Esophagus muscularis mucosa (tissue), 4 donors: ENCODE data around the gene UXT. TPM values are rescaled to one million over a fixed set of nuclear protein-coding genes. Genes with fewer than 3 reads are reported as not detected.
A peak's percentile ranks its signal among the peaks of the same experiment; 100 is the strongest.

Source experiments
- DNase-seq: peaks from one replicate; pipeline ENCODE4 v3.0.0-alpha.2; 2017; ENCODE audit errors: extremely low spot score
- H3K27ac ChIP-seq, 4 donors: fragments of 200-600 bp; sonication (generic); replicated peaks in 1 of 4; 1 replicate in 3 of 4; 2 replicates in 1 of 4; pipeline ENCODE4 v1.5.1; 2016 to 2019; ENCODE audit warnings: mild to moderate bottlenecking in 1 of 4
- H3K27me3 ChIP-seq, 4 donors: fragments of 200-600 bp; sonication (generic); one replicate each; pipeline versions ENCODE4 v1.5.1 to v1.6.0; 2016 to 2019
- H3K36me3 ChIP-seq, 4 donors: fragments of 200-600 bp; sonication (generic); one replicate each; pipeline ENCODE4 v1.5.1; 2016 to 2019
- H3K4me1 ChIP-seq, 4 donors: fragments of 200-600 bp; sonication (generic); one replicate each; pipeline ENCODE4 v1.5.1; 2016 to 2019
- H3K4me3 ChIP-seq, 4 donors: fragments of 200-600 bp; sonication (generic); 1 replicate in 2 of 4; 2 replicates in 2 of 4; pipeline ENCODE4 v1.5.1; 2016 to 2019; ENCODE audit warnings: mild to moderate bottlenecking in 4 of 4, moderate library complexity in 1 of 4
- H3K9me3 ChIP-seq, 4 donors: fragments of 200-600 bp; sonication (generic); 1 replicate in 3 of 4; 2 replicates in 1 of 4; pipeline ENCODE4 v1.5.1; 2016 to 2019
- EP300 ChIP-seq: sonication (generic); formaldehyde crosslinking; IDR thresholded peaks from one replicate; pipeline ENCODE4 v1.6.1; 2017; ENCODE audit warnings: antibody characterized with exemption
- POLR2A ChIP-seq: fragments of 450-650 bp; IDR thresholded peaks from one replicate; pipeline ENCODE4 v1.6.1; 2017; ENCODE audit warnings: antibody characterized with exemption, moderate library complexity, mild to moderate bottlenecking, low read depth
- POLR2AphosphoS5 ChIP-seq, 2 donors: sonication (generic); formaldehyde crosslinking; IDR thresholded peaks; one replicate each; pipeline ENCODE4 v1.6.1; 2017; ENCODE audit warnings: antibody characterized with exemption in 2 of 2
- WGBS: methylation state at CpG from one replicate; pipeline ENCODE4 v1.1.5; 2018; 5-methylcytosine and 5-hydroxymethylcytosine counted together
- intact Hi-C: fragments of 100-400 bp; cut with DNase I; formaldehyde crosslinking; loops from one replicate; pipeline ENCODE4 v1.15.1; 2023
- total RNA-seq, 4 donors: library from RNA; depleted of rRNA; stranded (reverse); fragments of >200 nt; gene quantifications; one replicate each; pipeline versions ENCODE4 v1.1.0 to v1.2.1, GENCODE V29; 2016
- TF ChIP-seq, protein P1 (sequence below), 3 experiments: fragments of 200-600 bp in 2 of 3; fragments of 450-650 bp in 1 of 3; sonication (generic) in 2 of 3; IDR thresholded peaks; one replicate each; pipeline ENCODE4 v1.5.1; 2017 to 2019; ENCODE audit warnings: antibody characterized with exemption in 3 of 3, mild to moderate bottlenecking in 2 of 3, moderate library complexity in 1 of 3

Gene UXT, protein sequence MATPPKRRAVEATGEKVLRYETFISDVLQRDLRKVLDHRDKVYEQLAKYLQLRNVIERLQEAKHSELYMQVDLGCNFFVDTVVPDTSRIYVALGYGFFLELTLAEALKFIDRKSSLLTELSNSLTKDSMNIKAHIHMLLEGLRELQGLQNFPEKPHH
- total RNA-seq = 10 to 100 TPM; 75.9 to 98.0 (median 90.4) TPM

DNA sequence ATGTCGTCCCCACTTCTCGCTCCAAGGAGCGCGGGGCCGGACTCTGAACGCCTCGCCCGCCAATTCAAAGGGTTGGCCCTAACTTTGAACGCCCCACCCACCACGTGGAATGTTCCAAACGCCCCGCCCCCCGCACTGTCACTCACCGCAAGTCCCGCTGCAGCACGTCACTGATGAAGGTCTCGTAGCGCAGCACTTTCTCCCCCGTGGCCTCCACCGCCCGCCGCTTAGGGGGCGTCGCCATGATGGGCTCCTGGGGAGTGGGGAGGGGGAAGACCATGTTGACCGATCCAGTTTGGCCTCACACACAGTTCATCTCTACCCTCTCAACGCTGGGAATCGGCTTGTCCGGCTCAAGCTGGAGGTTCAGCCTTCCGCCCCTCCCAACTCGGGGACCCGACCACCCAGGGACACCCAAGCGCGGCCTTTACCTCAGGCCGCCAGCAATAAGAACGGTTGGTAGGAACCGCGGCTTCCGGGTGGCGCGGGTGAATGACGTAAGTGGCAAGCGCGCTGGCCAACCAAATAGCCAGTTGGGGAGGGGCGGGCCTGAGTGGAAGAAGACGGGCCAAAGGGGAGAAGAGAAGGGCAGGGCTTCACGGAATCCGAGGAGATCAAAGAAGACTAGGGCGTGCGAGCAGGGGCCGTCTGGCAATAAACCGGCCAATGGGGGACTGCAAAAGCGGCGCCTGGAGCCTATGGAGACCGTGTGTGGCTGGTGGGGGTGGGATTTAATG is at the start of gene UXT:
Gene UXT (minus strand): TSS at position 497 of the 737 bp plus-strand sequence. CDS start 253 bp downstream, at position 244.
- 55% methylated on average over 40 of the region's 54 CpGs for whole genome bisulfite sequencing
- Histone ChIP-seq H3K36me3 (peaks cover 0 to 33% (median 21%) of the 10 kb centered on the region in 4 donors), H3K4me1 (peaks cover 0 to 14% (median 4%) of the 10 kb centered on the region in 4 donors), H3K27me3 (no peaks in the 10 kb centered on the region), H3K4me3 (peak within 1 kb of the TSS; percentile 59 to 75 (median 67)), H3K27ac (peak within 1 kb of the TSS; percentile 92 to 96 (median 94)), H3K9me3 (no peaks in the 10 kb centered on the region)
- intact Hi-C loops = loop anchor here (5.0 to 10.0 kb wide), 3 partner anchors 97 to 1506 kb away; partner anchors contain the start of genes ARAF, MAGIX and OTUD5
- peak; percentile 48 for TF ChIP-seq POLR2A
- TF ChIP-seq, protein P1, sequence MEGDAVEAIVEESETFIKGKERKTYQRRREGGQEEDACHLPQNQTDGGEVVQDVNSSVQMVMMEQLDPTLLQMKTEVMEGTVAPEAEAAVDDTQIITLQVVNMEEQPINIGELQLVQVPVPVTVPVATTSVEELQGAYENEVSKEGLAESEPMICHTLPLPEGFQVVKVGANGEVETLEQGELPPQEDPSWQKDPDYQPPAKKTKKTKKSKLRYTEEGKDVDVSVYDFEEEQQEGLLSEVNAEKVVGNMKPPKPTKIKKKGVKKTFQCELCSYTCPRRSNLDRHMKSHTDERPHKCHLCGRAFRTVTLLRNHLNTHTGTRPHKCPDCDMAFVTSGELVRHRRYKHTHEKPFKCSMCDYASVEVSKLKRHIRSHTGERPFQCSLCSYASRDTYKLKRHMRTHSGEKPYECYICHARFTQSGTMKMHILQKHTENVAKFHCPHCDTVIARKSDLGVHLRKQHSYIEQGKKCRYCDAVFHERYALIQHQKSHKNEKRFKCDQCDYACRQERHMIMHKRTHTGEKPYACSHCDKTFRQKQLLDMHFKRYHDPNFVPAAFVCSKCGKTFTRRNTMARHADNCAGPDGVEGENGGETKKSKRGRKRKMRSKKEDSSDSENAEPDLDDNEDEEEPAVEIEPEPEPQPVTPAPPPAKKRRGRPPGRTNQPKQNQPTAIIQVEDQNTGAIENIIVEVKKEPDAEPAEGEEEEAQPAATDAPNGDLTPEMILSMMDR (IDR thresholded peaks at IDR 0.05) = no peak
- peak; percentile 74 to 95 for TF ChIP-seq POLR2AphosphoS5 (IDR thresholded peaks at IDR 0.05)
- no peak for TF ChIP-seq EP300
- peak; percentile 98 for DNase-seq

DNA sequence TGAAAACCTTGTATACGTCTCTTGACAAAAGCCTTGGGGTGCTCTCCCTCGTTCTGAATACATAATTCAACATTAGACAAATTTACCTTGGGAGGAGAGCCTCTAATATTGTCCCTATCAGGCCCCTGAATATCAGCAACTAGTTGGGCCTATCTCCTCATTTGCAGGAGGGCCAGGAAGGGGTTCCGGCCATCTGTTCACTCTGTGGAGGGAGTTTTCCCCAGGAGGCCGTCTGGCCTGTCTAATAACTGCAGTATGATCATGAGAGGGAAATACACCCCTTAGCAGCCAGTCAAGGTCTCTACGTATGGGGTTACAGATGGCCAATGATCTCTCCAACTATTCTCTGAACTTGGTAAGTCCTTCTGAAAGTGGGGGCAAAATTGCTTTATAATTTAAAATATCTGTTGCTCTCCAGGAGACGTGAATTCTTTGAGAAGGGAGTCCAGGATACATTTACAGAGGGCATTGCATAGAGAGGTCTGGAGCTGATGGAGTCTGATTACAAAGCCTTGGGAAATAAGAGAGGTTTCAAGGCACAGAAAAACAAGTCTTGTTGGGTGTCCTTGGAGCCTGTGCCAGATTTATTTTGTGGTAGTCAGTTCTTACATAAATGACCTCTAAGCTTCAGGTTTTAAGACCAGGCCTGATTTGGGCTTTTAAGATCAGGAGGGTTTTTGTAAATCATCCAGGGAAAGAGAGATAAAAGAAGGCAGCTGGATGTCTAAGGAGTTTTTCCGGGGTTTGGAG is 48.2 kb upstream of the UXT start:
- H3K27ac ChIP-seq = no peak overlapping the region
- DNase-seq = no peak
- no peaks in the 10 kb centered on the region for H3K4me1 ChIP-seq
- no peak overlapping the region for H3K4me3 ChIP-seq
- H3K36me3 ChIP-seq = no peaks in the 10 kb centered on the region
- no peaks in the 10 kb centered on the region for H3K9me3 ChIP-seq
- 44% methylated on average over 6 of the region's 7 CpGs for WGBS
- TF ChIP-seq EP300 (no peak), POLR2A (no peak), POLR2AphosphoS5 (IDR thresholded peaks at IDR 0.05) (no peak)
- TF ChIP-seq, protein P1 (IDR thresholded peaks at IDR 0.05) = no peak
- intact Hi-C loops = no loop called here
- no peaks in the 10 kb centered on the region for H3K27me3 ChIP-seq

DNA sequence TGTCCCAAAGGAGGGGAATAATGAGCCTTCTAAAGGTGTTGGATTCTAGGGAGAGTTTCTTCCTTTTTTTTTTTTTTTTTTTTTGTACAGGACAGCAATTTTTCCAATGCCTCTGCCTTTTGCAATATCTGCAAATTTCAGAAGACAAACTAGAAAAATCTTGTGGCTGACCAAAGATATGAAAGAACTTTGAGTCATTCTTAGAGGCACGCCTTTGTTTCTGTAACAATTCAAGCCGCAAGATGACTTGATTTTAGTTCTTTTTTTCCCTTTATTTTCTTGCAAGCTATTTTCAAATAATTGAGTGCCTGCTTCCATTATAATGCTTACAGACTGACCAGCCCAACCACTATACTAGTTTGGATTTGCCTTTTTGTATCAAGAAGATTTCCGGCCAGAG is 47.6 kb upstream of the UXT start:
- Histone ChIP-seq H3K27me3 (no peaks in the 10 kb centered on the region), H3K9me3 (no peaks in the 10 kb centered on the region), H3K4me3 (no peak overlapping the region), H3K4me1 (no peaks in the 10 kb centered on the region), H3K36me3 (no peaks in the 10 kb centered on the region), H3K27ac (no peak overlapping the region)
- WGBS = 69% methylated on average over 3 of the region's 3 CpGs
- intact Hi-C loops = no loop called here
- TF ChIP-seq EP300 (no peak), POLR2AphosphoS5 (IDR thresholded peaks at IDR 0.05) (no peak)
- TF ChIP-seq, protein P1 (IDR thresholded peaks at IDR 0.05) = no peak
- no peak for DNase-seq

DNA sequence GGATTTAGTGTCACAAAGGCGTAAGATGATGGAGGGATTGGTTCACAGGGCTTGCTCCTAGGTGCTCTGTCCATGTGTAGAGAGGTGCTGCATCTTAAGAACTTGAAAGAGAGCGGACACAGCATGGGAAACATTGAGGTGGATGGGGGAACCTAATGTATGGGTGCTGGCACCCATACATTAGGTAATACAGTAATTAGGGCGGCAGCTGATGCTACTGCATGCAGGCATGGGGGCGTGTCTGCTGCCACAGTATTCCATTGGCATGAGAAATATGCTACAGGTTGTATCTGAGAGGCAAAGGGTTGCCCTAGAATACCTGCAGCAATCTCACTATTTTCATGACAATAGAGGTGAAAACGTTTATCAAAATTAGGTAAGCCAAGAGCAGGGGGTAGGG is 45.8 kb upstream of the UXT start:
- H3K27ac ChIP-seq = no peak overlapping the region
- WGBS = 61% methylated on average over 5 of the region's 5 CpGs
- TF ChIP-seq POLR2AphosphoS5 (IDR thresholded peaks at IDR 0.05) (no peak), POLR2A (no peak), EP300 (no peak)
- TF ChIP-seq, protein P1 (IDR thresholded peaks at IDR 0.05) = no peak
- H3K27me3 ChIP-seq = no peaks in the 10 kb centered on the region
- no peak overlapping the region for H3K4me3 ChIP-seq
- no peaks in the 10 kb centered on the region for H3K9me3 ChIP-seq
- DNase-seq = no peak
- no peaks in the 10 kb centered on the region for H3K4me1 ChIP-seq
- intact Hi-C loops = no loop called here
- H3K36me3 ChIP-seq = no peaks in the 10 kb centered on the region
